Body of pancreas (tissue), 4 donors: ENCODE measurements around the gene NXPH1. TPM values are rescaled to one million over a fixed set of nuclear protein-coding genes. Genes with fewer than 3 reads are reported as not detected.

Source experiments
- ATAC-seq: fragments of 150-250 bp; one replicate; pipeline ENCODE4 v1.9.1; 2016
- DNase-seq, 4 donors: peaks; one replicate each; pipeline ENCODE4 v3.0.0-alpha.2; 2019
- H3K27ac ChIP-seq, 4 donors: fragments of 200-600 bp; sonication (generic); 1 replicate in 3 of 4; 2 replicates in 1 of 4; pipeline versions ENCODE4 v1.5.1 to v1.6.1; 2016 to 2019; ENCODE audit warnings: mild to moderate bottlenecking in 1 of 4, mixed read lengths in 1 of 4, moderate library complexity in 1 of 4
- H3K27me3 ChIP-seq, 2 donors: fragments of 200-600 bp; sonication (generic); one replicate each; pipeline ENCODE4 v1.6.0; 2016; ENCODE audit warnings: mild to moderate bottlenecking in 1 of 2
- H3K36me3 ChIP-seq, 2 donors: fragments of 200-600 bp; sonication (generic); replicated peaks in 1 of 2; 2 replicates each; pipeline ENCODE4 v1.5.1; 2016; ENCODE audit warnings: low read depth in 2 of 2; ENCODE audit not compliant: insufficient read depth in 1 of 2
- H3K4me1 ChIP-seq: fragments of 200-600 bp; sonication (generic); one replicate; pipeline ENCODE4 v1.6.0; 2016
- H3K4me3 ChIP-seq, 2 donors: fragments of 200-600 bp; sonication (generic); 1 replicate in 1 of 2; 2 replicates in 1 of 2; pipeline ENCODE4 v1.5.1; 2016 to 2019
- H3K9me3 ChIP-seq, 3 donors: fragments of 200-600 bp; sonication (generic); 1 replicate in 2 of 3; 2 replicates in 1 of 3; pipeline ENCODE4 v1.5.1; 2016
- CTCF ChIP-seq, 7 experiments: fragments of 450-650 bp in 4 of 7; fragments of 200-600 bp in 3 of 7; sonication (generic) in 3 of 7; IDR thresholded peaks; one replicate each; pipeline ENCODE4 v1.5.1; 2016 to 2019; ENCODE audit warnings: antibody characterized with exemption in 7 of 7
- POLR2A ChIP-seq, 3 donors: fragments of 450-650 bp; IDR thresholded peaks; one replicate each; pipeline ENCODE4 v1.6.1; 2016; ENCODE audit warnings: antibody characterized with exemption in 3 of 3, mild to moderate bottlenecking in 2 of 3
- WGBS, 2 donors: methylation state at CpG; one replicate each; pipeline ENCODE4 v1.1.5; 2017; 5-methylcytosine and 5-hydroxymethylcytosine counted together
- intact Hi-C: fragments of 100-400 bp; cut with DNase I; formaldehyde crosslinking; loops from one replicate; pipeline ENCODE4 v1.15.1; 2023
- total RNA-seq, 2 donors: library from RNA; depleted of rRNA; stranded (reverse); fragments of >200 nt; gene quantifications; one replicate each; pipeline ENCODE4 v1.1.0, GENCODE V29; 2016

NXPH1 gene
- total RNA-seq, 2 donors from 2014 or later: not detected

GRCh38 chr7:8590225-8590624 is 156.8 kb downstream of the NXPH1 start:
- intact Hi-C loops: no loop called here
- no peaks in the 10 kb centered on the region for H3K27me3 ChIP-seq
- ATAC-seq (no peak), DNase-seq (no peak)
- TF ChIP-seq POLR2A (IDR thresholded peaks at IDR 0.05): no peak
- no peak for TF ChIP-seq CTCF (IDR thresholded peaks at IDR 0.05)
- no peak overlapping the region for H3K4me3 ChIP-seq
- H3K9me3 ChIP-seq: no peaks in the 10 kb centered on the region
- H3K27ac ChIP-seq: no peak overlapping the region
- no peaks in the 10 kb centered on the region for H3K4me1 ChIP-seq
- H3K36me3 ChIP-seq: no peaks in the 10 kb centered on the region
- 52 to 65% methylated on average over 4 of the region's 4 CpGs for WGBS, 2 donors

GRCh38 chr7:8590791-8591190 is 157.4 kb downstream of the NXPH1 start:
- Histone ChIP-seq H3K27me3 (no peaks in the 10 kb centered on the region), H3K9me3 (no peaks in the 10 kb centered on the region), H3K4me3 (no peak overlapping the region), H3K36me3 (no peaks in the 10 kb centered on the region), H3K27ac (peak overlapping the region in 1 of 4 donors; percentile 1), H3K4me1 (no peaks in the 10 kb centered on the region)
- ATAC-seq: no peak
- DNase-seq: no peak
- 48 to 52% methylated on average over 3 of the region's 3 CpGs for WGBS, 2 donors
- intact Hi-C loops: no loop called here
- TF ChIP-seq CTCF (IDR thresholded peaks at IDR 0.05) (no peak), POLR2A (IDR thresholded peaks at IDR 0.05) (no peak)

- Histone ChIP-seq H3K27me3 (no peaks in the 10 kb centered on the region), H3K27ac (peak overlapping the region in 1 of 4 donors; percentile 1), H3K36me3 (no peaks in the 10 kb centered on the region), H3K4me3 (no peak overlapping the region), H3K9me3 (no peaks in the 10 kb centered on the region), H3K4me1 (no peaks in the 10 kb centered on the region)
- DNase-seq (no peak), ATAC-seq (no peak)
- intact Hi-C loops: no loop called here
- TF ChIP-seq POLR2A (IDR thresholded peaks at IDR 0.05) (no peak), CTCF (IDR thresholded peaks at IDR 0.05) (no peak)
Measured at GRCh38 chr7:8591289-8591688, 157.9 kb downstream of the NXPH1 start.

GRCh38 chr7:8592167-8592566 is 158.8 kb downstream of the NXPH1 start:
- intact Hi-C loops: no loop called here
- WGBS, 2 donors: 88 to 92% methylated on average over 2 of the region's 2 CpGs

More at GRCh38 chr7:8592167-8592566, 158.8 kb downstream of the NXPH1 start:
- no peaks in the 10 kb centered on the region for H3K4me1 ChIP-seq
- H3K36me3 ChIP-seq: no peaks in the 10 kb centered on the region
- H3K27me3 ChIP-seq: no peaks in the 10 kb centered on the region
- peak overlapping the region in 1 of 4 donors; percentile 19 for H3K27ac ChIP-seq
- DNase-seq (no peak), ATAC-seq (no peak)
- H3K9me3 ChIP-seq: no peaks in the 10 kb centered on the region
- TF ChIP-seq CTCF (IDR thresholded peaks at IDR 0.05): no peak
- H3K4me3 ChIP-seq: no peak overlapping the region
